Ovary (tissue), 3 donors: ENCODE measurements around the gene PLCB2.

Experiments
- CTCF ChIP-seq, 3 donors: fragments of 450-650 bp in 2 of 3; fragments of 200-600 bp in 1 of 3; IDR thresholded peaks; one replicate each; pipeline versions ENCODE4 v1.5.1 to v1.8.0; 2016 to 2022; ENCODE audit warnings: antibody characterized with exemption in 3 of 3, mild to moderate bottlenecking in 1 of 3
- EP300 ChIP-seq: sonication (generic); formaldehyde crosslinking; IDR thresholded peaks from one replicate; pipeline ENCODE4 v1.6.1; 2017; ENCODE audit warnings: antibody characterized with exemption
- POLR2A ChIP-seq: fragments of 450-650 bp; IDR thresholded peaks from one replicate; pipeline ENCODE4 v1.6.1; 2017; ENCODE audit warnings: antibody characterized with exemption, mild to moderate bottlenecking, moderate library complexity
- donor health status: DM: no; HTN: no; CAD: no.

- TF ChIP-seq CTCF (IDR thresholded peaks at IDR 0.05): no peak
- TF ChIP-seq POLR2A: no peak
- TF ChIP-seq EP300: no peak
Measured at GRCh38 chr15:40295297-40295696, 12.4 kb downstream of the PLCB2 start.
